Lung (tissue), 12 donors: ENCODE measurements around the gene TBC1D10A. TPM values are rescaled to one million over a fixed set of nuclear protein-coding genes. Genes with fewer than 3 reads are reported as not detected.
A peak's percentile ranks its signal among the peaks of the same experiment; 100 is the strongest.

Experiments used
- ATAC-seq: fragments of 200-7000 bp; cut with Tn5 transposase; one replicate; pipeline ENCODE4 v1.9.1; 2020; ENCODE audit warnings: moderate number of reproducible peaks; ENCODE audit not compliant: insufficient read depth, low FRiP score
- DNase-seq, 3 donors: peaks; one replicate each; pipeline ENCODE4 v3.0.0-alpha.2; 2013 to 2017
- H3K27ac ChIP-seq, 2 donors: one replicate each; pipeline ENCODE4 v1.5.1; 2013; ENCODE audit warnings: mild to moderate bottlenecking in 2 of 2, moderate library complexity in 2 of 2, control low read depth in 1 of 2, inconsistent platforms in 1 of 2, low read depth in 1 of 2, low read length in 1 of 2
- H3K27me3 ChIP-seq, 3 donors: one replicate each; pipeline ENCODE4 v1.5.1; 2013; ENCODE audit warnings: low read length in 2 of 3; ENCODE audit not compliant: control insufficient read depth in 3 of 3, insufficient read depth in 3 of 3
- H3K36me3 ChIP-seq, 4 donors: one replicate each; pipeline ENCODE4 v1.5.1; 2013; ENCODE audit warnings: low read length in 4 of 4, mild to moderate bottlenecking in 1 of 4, moderate library complexity in 1 of 4; ENCODE audit not compliant: control insufficient read depth in 4 of 4, insufficient read depth in 4 of 4
- H3K4me1 ChIP-seq, 5 donors: one replicate each; pipeline ENCODE4 v1.5.1; 2013; ENCODE audit warnings: low read length in 5 of 5, mild to moderate bottlenecking in 2 of 5, moderate library complexity in 1 of 5; ENCODE audit not compliant: control insufficient read depth in 5 of 5, insufficient read depth in 5 of 5
- H3K4me3 ChIP-seq: one replicate; pipeline ENCODE4 v1.5.1; 2013; ENCODE audit warnings: mild to moderate bottlenecking, control low read depth, moderate library complexity
- H3K9ac ChIP-seq, 2 donors: one replicate each; pipeline ENCODE4 v1.5.1; 2013; ENCODE audit warnings: low read length in 2 of 2, control low read depth in 1 of 2; ENCODE audit not compliant: insufficient read depth in 1 of 2
- H3K9me3 ChIP-seq, 4 donors: one replicate each; pipeline ENCODE4 v1.5.1; 2013; ENCODE audit warnings: low read length in 3 of 4, mild to moderate bottlenecking in 1 of 4, moderate library complexity in 1 of 4; ENCODE audit not compliant: control insufficient read depth in 4 of 4, insufficient read depth in 3 of 4
- WGBS, 2 donors: extraction: QIAGEN DNeasy Blood & Tissue Kit; methylation state at CpG; one replicate each; pipeline ENCODE4 v1.1.7; 2013; 5-methylcytosine and 5-hydroxymethylcytosine counted together
- polyA plus RNA-seq, 2 donors: library from polyadenylated mRNA; stranded (reverse); fragments of 200-250 nt; gene quantifications; one replicate each; pipeline ENCODE4 v1.2.1, GENCODE V29; 2013
- total RNA-seq, 2 donors: library from RNA; depleted of rRNA in 1 of 2; stranded (reverse); fragments of >200 nt in 1 of 2; gene quantifications; one replicate each; pipeline ENCODE4 v1.2.1, GENCODE V29; 2014 to 2021
- TF ChIP-seq, protein P1 (sequence below): IDR thresholded peaks from 2 replicates; pipeline ENCODE4 v1.5.1; 2012; ENCODE audit warnings: mild to moderate bottlenecking; ENCODE audit errors: control extremely low read depth, extremely low read depth
- donor health status: control.
- donor health status: control.
- donor health status: Bipolar disorder and iron deficiency.
- donor health status: healthy.
- donor health status: DM: yes; HTN: yes; CAD: no.

TBC1D10A gene
- total and polyA plus RNA-seq, 4 donors: 15.0 to 36.4 (median 26.6) TPM

DNA sequence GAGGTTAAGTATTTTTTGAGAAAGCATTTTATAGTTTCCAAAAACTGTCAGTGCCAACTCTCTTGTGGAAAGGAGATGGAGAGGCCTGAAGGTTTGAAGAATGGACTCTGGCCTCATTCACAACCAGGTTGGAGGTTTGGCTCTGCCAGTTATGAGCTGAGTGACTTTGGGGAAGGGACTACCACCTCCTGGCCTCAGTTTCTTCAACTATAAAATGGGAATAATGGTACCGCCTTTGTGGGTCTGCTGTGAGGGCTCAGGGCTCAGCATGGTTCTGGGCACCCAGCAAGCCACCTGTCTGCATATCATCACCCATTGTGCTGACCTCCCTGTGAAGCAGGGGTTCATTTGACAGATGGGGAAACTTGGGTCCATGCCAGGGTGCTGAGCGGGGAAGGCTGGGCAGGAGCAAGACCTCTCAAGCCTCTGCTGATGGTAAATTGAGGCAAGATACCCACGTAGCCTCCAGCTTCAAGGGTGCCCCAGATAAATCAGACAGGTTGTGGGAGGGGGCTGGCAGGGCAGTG is 76.6 kb downstream of the TBC1D10A start:
- no peak overlapping the region for H3K27ac ChIP-seq
- 94% methylated on average over 3 of the region's 3 CpGs for WGBS, 2 donors
- ATAC-seq (no peak), DNase-seq (no peak)
- no peak overlapping the region for H3K9ac ChIP-seq
- H3K4me3 ChIP-seq: no peak overlapping the region
- H3K4me1 ChIP-seq: peaks cover 0 to 72% (median 10%) of the 10 kb centered on the region in 5 donors
- peaks cover 0 to 11% (median 2%) of the 10 kb centered on the region in 3 donors for H3K27me3 ChIP-seq
- H3K9me3 ChIP-seq: no peaks in the 10 kb centered on the region
- TF ChIP-seq, protein P1, sequence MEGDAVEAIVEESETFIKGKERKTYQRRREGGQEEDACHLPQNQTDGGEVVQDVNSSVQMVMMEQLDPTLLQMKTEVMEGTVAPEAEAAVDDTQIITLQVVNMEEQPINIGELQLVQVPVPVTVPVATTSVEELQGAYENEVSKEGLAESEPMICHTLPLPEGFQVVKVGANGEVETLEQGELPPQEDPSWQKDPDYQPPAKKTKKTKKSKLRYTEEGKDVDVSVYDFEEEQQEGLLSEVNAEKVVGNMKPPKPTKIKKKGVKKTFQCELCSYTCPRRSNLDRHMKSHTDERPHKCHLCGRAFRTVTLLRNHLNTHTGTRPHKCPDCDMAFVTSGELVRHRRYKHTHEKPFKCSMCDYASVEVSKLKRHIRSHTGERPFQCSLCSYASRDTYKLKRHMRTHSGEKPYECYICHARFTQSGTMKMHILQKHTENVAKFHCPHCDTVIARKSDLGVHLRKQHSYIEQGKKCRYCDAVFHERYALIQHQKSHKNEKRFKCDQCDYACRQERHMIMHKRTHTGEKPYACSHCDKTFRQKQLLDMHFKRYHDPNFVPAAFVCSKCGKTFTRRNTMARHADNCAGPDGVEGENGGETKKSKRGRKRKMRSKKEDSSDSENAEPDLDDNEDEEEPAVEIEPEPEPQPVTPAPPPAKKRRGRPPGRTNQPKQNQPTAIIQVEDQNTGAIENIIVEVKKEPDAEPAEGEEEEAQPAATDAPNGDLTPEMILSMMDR: no peak
- no peaks in the 10 kb centered on the region for H3K36me3 ChIP-seq

DNA sequence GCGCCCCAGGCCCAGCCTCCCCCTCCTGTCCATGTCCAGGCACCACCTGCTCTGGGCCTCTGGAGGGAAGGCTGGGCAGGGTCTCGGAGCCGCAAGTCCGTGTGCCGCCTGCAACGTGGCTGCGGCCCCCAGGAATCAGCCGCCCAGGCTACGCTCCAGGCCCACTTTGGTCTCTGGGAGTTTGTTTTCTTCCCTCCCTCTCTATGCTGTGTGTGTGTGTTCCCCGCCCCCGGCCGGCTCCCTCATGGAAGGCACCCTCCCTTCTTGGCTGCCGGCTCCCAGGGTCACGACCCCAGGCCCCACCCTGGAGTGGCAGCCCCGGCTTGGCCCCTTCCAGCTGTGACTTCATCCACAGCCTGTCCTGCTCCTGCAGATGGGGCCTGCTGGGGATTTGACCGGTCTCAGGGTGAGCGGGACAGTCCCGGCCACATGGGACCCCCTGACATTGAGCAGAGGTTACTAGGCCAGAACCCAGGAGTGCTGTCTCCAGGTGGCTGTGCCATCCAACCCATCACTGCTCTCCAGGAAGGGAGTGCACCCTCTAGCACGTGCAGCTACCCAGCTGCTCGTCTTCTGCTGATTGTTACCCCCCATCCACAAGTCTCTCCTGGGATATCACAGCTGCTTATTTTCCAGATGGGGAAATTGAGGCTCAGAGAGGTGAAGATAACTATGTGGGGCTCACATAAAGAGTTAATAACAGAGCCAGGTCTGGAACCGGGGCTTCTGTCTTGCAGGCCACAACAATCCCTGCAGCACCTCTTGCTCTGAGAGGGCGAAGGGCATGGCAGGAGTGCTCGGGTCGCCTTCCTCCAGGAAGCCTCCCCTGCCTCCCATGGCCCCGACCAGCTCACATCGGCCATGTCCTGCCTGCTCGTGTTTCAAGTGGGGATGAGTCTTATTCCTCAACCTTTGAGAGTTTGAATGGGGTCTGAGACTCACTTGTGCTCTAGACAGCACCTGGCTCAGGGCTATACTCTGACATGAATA is 77.4 kb downstream of the TBC1D10A start:
- Histone ChIP-seq H3K36me3 (no peaks in the 10 kb centered on the region), H3K27ac (no peak overlapping the region), H3K4me1 (peaks cover 0 to 65% (median 10%) of the 10 kb centered on the region in 5 donors), H3K9me3 (no peaks in the 10 kb centered on the region), H3K9ac (no peak overlapping the region), H3K27me3 (peaks cover 0 to 17% (median 2%) of the 10 kb centered on the region in 3 donors), H3K4me3 (no peak overlapping the region)
- DNase-seq (peak; percentile 80 to 83 (median 83)), ATAC-seq (no peak)
- 72 to 82% methylated on average over 26 to 27 of the region's 27 CpGs for WGBS, 2 donors
- TF ChIP-seq, protein P1: no peak

DNA sequence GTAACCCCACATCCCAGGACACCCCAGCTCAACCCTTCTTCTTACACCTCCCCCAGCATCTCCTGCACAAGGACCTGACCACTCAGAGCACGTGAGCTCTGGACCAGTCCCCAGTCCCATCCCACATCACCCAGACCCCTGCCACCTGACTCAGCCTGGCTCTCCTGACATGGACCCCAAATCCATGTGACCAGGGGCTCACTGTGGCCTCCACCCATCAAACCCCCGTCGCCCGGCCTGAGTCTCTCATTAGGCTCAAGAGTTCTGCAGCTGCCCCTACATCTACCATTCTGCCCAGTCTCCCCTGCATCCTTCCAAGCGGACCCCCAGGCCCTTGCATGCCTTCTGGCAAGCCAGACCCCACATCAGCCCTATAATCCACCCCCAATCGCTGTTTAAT is 78.3 kb downstream of the TBC1D10A start:
- H3K9me3 ChIP-seq: no peaks in the 10 kb centered on the region
- no peak overlapping the region for H3K4me3 ChIP-seq
- peak overlapping the region in 1 of 2 donors; percentile 8 for H3K9ac ChIP-seq
- no peak overlapping the region for H3K27ac ChIP-seq
- no peak for DNase-seq
- no peaks in the 10 kb centered on the region for H3K36me3 ChIP-seq
- 61 to 77% methylated on average over 6 of the region's 6 CpGs for WGBS, 2 donors
- peaks cover 0 to 56% (median 9%) of the 10 kb centered on the region in 5 donors for H3K4me1 ChIP-seq
- TF ChIP-seq, protein P1: no peak
- no peak for ATAC-seq
- peaks cover 0 to 17% (median 2%) of the 10 kb centered on the region in 3 donors for H3K27me3 ChIP-seq
